Renal pelvis (tissue), 4 donors: ENCODE measurements around the gene TM9SF4. TPM values are rescaled to one million over a fixed set of nuclear protein-coding genes. Genes with fewer than 3 reads are reported as not detected.

Source experiments
- DNase-seq: peaks from one replicate; pipeline ENCODE4 v3.0.0-alpha.2; 2013
- polyA plus RNA-seq, 3 donors: library from polyadenylated mRNA; unstranded; fragments of 120-200 nt; gene quantifications; one replicate each; pipeline ENCODE4 v1.2.1, GENCODE V29; 2013; ENCODE audit not compliant: insufficient read length in 3 of 3

TM9SF4 gene
- polyA plus RNA-seq, 3 donors: 66.6 to 73.9 (median 71.9) TPM

DNA sequence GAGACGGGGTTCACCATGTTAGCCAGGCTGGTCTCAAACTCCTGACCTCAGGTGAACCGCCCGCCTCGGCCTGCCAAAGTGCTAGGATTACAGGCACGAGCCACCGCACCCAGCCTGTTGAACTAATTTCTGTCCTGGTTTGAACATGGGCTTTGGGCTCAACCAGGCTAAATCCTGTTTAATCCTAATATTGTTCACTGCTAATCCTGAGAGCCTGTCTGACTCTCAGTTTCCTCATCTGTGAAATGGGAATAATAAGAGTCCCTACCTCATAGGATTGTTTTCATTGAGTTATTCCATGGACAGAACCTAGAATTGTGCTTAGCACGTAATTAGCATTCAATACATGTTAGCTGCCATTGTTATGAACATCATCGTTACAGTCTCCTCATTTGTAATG lies 17.4 kb downstream of the TM9SF4 start:
- DNase-seq: no peak

DNA sequence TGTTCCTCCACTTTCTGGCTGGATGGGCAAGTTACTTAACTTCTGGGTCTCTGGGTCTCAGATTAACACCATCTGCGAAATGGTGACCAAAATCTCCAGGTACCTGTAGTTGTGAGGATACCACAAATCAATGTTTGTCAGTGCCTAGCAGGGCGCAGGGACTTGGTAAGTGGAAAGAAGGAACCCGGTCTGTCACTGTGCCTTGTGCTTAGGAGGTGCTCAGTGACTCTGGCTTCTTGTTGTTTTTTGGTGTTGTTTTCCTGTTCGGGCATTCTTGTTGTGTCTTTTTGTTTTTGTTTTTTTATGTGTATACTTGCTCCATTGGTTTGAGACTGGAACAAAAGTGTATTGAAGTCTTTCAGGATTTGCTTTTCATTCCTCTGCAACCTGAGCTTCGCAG lies 17.8 kb downstream of the TM9SF4 start:
- no peak for DNase-seq

DNA sequence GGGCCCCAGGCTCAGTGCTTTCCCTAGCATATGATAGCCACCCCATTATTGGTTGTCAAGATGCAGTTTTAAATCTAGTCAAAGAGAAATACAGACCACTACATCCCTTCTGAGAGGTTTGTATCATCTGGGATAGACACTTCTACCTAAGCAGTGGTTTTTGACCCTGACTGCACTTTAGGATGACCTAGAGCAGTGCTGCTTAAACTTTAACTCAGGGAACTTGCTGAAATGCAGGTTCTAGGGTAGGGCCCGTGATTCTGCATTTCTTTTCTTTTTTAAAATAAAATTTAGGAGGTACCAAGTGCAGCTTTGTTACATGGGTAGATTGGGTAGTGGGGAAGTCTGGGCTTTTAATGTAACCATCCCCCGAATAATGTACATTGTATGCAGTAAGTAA lies 18.7 kb downstream of the TM9SF4 start:
- DNase-seq: no peak

DNA sequence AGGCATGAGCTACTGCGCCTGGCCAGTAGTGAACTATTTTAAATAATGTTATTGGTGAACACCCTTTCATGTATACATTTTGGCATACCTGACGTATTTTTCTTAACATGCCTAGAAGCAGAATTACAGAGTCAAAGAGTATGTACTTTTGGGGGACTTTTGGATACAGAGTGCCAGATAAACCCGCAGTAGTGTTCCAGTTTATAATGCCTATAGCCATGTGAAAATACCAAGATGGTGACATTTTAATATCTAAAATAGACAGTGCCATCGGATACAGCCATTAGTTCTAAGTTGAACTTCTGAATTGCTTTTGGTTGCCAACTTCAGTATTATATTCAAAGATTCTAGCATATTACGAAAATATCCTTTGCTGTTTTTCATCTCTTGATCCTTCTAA lies 20.3 kb downstream of the TM9SF4 start:
- DNase-seq: no peak

DNA sequence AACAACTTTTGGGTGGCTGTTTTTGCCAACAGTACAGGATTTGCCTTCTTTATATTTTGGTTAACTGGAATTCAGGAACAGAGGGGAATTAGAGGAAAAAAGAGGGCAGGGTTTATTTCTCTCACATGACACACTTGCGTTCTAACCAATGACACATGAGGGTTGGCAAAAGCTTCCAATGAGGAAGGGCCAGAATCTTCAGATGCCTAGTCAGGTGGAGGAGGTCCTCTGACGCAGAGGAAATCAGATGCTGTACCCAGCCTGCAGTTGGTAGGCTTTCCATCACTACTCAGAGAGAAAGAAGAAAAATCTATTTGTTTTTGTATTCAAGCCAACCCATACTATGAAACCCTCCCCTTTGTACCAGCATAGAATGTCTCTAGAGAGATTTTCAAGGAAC lies 20.8 kb downstream of the TM9SF4 start:
- no peak for DNase-seq

DNA sequence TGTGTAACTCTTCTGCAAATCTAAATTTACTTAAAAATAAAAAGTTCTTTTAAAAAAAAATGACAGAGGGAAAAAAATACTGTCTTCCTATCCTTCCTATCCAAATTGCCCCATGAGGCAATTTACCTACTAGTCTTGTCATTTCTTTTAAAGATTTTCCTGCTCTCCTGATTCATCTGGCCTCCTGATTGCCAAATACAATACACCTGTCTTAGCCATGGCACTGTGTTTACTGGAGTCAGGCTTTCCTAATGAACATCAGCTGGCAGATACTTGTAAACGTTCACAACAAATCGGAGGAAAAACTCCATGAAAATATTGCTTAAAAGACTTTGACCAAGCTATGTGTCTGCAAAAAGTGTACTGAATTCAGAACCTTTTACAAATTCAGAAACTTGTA lies 21.5 kb downstream of the TM9SF4 start:
- no peak for DNase-seq

DNA sequence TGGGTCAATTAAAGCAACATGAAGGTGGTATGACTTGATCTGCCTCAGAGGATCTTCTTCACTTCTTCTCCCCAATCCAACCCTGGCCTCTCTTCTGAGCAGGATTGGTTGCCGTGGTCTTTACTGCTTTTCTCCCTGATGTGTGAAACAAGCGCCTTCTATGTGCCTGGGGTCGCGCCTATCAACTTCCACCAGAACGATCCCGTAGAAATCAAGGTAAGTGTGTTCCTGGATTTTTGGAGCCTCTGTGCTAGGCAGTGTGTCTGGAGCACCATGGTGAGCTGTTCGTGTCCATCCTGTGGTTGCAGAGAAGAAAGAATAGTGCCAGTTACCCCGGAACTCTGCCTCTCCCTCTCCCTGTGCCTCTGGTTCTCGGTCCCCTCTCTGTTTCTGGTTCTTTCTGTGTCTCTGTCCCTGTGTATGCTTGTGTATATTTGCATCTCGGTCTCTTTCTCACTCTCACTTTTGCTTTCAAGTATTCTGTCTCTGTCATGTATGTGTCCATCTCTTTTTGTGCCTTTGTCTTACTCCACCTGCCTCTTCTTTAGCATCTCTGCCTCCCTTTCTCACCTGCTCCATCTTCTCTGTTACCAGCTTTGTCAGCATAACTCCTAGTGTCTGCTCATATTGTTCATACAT lies 23.5 kb downstream of the TM9SF4 start:
- DNase-seq: no peak

DNA sequence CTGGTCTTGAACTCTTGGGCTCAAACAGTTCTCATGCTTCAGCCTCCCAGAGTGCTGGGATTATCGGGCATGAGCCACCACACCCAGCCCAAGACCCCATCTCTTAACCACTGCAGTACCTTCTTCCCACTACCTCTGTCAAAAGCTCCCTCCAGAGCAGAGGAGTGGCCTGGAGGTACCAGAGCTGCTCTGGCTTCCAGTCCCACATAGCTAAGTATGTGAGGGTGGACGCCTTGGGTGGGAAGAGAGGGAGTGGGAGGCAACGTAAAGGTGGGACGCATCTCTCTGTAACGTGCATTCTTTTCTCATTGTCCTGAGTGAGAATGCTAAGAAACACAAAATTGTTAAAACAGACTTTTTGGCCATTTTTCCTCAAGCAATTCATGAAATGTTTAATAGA lies 24.5 kb downstream of the TM9SF4 start:
- DNase-seq: no peak

DNA sequence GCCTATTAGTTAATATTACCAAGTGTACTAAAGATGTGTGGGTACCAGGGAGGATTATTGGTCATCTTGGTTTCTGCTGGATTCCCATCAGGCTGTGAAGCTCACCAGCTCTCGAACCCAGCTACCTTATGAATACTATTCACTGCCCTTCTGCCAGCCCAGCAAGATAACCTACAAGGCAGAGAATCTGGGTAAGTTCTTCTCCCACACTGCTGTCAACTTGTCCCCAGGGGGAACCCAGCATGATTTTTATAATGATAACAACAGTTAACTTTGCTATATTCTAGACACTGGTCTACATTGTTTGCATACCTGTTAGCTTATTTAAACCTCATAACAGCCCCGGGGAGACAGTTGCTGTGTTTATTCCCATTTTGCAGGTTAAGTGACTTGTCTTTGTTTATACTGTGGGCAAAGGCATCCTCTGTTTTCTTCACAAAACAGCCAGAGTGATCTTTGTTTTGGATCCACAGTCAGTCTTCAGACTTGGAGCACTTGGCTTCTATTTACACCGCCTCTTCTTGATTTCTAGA lies 26.5 kb downstream of the TM9SF4 start:
- no peak for DNase-seq

DNA sequence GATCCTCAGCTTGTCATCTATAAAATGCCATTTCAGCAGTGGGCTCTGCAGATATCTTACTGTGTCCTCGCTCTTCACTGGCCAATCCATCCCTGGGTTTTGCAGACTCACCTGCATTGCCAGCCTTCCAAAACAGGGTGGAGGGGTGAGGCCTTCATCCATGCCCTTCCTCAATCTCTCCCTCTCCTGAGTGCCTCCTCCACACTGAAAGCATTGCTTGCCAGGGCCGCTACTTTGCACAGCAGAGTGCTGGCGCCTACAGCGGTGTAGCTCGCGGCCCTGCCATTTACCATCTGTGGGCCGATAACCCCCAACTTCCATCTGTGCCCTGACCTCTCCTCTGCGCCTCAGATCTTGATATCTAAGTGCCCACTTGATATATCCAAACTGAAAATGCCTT lies 29.4 kb downstream of the TM9SF4 start:
- DNase-seq: no peak

DNA sequence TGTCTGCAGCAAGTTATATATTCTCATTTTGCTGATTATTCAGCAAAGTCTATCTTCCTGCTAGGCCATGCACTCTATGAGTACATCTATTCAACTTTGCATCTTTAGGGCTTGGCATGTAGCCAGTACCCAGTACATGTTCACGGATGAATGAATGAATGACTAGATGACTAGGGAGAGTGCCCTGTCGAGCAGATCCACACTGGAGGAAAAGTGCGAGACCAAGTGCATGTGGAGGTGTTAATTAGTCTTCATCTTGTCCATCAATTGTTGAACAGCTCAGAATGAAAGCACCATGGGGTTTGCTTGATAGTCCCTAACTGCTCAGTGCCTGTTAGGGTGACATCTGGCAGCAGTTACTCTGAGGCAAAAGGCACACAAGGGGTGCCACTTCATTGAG lies 30.4 kb downstream of the TM9SF4 start:
- no peak for DNase-seq

DNA sequence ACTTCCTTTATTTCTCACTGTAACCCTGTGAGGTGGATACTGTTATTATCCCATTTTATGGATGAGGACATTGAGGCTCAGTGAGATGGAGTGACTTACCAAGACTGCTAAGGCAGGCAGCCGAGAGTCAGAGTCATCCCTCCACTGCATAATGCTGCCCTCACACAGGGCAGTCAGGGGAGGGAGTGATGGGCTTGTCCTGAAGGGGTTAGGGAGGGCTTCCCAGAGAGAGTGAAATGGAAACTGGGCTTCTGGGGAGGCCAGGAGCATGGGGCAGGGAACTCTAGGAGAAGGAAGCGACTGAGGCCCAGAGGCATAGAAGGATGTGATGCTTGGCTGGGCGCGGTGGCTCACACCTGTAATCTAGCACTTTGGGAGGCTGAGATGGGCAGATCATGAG lies 31.1 kb downstream of the TM9SF4 start:
- DNase-seq: no peak

DNA sequence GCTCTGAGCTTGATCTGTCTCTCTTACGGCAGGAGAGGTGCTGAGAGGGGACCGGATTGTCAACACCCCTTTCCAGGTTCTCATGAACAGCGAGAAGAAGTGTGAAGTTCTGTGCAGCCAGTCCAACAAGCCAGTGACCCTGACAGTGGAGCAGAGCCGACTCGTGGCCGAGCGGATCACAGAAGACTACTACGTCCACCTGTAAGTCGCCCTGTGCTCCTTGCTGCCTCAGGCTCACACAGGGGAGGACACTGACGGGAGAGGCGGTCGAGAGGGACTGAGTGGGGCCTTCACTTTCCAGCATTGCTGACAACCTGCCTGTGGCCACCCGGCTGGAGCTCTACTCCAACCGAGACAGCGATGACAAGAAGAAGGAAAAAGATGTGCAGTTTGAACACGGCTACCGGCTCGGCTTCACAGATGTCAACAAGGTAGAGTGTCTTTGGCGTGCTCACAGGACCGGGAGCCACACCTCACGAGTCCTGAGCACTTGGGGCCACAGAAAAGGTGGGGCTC lies 32.0 kb downstream of the TM9SF4 start:
- no peak for DNase-seq

DNA sequence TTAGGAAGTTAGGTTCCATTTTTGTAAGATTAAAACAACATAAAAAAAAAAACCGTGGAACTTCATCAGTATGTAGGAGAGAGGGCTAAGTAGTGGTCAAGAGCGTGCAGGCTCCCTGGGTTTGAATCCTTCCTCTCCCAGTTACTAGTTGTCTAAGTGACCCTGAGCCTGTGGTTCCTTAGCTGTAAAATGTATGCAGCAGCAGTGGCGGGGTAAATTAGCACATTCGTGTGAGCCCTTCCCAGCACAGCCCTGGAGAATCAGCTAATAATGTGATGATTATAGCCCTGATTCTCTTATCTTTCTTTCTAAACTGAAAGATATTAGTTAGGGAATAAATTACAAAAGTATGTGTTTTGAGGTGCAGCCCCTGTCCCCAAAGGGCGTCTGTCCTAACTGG lies 32.6 kb downstream of the TM9SF4 start:
- no peak for DNase-seq

DNA sequence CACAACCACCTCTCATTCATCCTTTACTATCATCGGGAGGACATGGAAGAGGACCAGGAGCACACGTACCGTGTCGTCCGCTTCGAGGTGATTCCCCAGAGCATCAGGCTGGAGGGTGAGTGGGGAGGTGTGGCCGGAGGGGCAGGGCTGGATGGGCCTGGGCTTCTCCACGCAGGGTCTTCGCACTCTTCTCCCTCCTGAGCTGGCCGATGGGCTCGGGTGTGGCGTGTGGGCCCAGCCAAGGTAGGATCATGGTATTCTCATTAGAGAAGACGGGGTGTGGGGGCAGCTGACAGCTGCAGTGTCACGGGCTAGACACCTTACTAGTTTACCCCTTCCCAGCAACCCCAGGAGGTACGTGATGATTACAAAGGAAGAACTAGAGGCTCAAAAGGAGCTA lies 33.5 kb downstream of the TM9SF4 start:
- no peak for DNase-seq

DNA sequence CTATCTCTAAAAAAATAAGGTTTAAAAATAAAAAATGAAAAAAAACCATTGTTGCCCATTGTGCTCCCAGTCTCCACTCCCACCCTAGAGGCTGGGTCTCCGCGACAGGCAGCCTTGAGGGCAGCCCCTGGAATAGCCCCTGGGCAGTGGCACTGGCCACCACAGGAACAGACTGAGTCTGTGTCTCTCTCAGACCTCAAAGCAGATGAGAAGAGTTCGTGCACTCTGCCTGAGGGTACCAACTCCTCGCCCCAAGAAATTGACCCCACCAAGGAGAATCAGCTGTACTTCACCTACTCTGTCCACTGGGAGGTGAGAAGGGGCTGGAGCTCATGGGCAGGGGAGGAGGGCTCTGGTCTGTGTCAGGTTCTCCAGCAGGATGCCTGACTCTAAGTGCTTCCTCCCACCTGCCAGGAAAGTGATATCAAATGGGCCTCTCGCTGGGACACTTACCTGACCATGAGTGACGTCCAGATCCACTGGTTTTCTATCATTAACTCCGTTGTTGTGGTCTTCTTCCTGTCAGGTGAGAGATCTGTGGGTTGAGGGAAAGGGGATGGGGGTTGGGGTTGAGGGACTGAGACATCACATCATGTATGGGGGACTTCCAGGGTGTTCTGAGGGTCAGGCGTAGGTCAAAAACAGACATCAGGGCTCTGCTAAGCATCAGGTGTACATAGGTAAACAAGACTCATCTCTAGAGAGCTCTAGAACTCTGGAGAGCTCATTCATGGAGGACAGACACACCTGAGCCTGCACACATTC lies 35.6 kb downstream of the TM9SF4 start:
- no peak for DNase-seq

DNA sequence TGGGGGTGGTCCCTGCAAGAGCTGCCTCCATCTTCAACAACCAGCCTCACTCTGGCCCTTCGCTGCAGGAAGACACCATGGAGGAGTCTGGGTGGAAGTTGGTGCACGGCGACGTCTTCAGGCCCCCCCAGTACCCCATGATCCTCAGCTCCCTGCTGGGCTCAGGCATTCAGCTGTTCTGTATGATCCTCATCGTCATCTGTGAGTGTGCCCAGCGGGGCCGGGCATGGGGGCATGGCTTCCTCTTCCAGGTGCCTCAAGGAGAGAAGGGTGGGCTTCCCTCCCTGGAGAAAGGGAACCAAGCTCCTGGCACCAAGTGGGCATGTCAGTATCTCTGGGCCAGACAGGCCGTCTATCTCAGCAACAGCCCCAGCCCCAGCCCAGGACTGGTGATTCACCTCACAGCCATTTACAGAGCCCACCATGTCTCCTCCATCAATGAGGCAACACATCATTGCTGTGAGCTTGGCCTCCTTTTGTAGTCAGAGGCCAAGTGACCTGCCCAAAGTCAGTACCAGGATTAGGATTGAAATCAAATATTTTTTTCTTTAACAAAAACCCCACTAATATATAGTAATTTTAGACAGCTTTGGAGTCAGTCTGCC lies 40.2 kb downstream of the TM9SF4 start:
- no peak for DNase-seq

DNA sequence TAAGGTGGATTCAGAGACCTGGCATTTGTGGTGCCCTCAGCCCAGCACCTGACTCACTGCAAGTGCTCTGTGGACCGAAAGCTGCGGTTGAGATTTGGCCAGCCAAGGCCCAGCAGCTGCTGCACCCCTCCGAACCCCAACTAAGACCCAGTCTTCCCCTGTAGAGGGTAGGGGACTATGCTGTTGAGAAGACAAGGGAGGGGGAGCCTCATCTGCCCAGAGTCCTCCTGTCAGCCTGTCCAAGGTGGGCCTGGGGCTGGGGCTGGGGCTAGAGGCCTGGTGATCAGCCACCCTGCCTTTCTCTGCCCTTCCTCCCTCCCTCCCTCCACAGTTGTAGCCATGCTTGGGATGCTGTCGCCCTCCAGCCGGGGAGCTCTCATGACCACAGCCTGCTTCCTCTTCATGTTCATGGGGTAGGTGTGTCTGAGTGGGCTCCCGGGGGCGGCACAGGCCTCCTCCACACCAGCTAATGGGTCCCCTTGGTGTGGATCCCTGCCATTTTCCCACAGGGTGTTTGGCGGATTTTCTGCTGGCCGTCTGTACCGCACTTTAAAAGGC lies 40.9 kb downstream of the TM9SF4 start:
- DNase-seq: no peak

DNA sequence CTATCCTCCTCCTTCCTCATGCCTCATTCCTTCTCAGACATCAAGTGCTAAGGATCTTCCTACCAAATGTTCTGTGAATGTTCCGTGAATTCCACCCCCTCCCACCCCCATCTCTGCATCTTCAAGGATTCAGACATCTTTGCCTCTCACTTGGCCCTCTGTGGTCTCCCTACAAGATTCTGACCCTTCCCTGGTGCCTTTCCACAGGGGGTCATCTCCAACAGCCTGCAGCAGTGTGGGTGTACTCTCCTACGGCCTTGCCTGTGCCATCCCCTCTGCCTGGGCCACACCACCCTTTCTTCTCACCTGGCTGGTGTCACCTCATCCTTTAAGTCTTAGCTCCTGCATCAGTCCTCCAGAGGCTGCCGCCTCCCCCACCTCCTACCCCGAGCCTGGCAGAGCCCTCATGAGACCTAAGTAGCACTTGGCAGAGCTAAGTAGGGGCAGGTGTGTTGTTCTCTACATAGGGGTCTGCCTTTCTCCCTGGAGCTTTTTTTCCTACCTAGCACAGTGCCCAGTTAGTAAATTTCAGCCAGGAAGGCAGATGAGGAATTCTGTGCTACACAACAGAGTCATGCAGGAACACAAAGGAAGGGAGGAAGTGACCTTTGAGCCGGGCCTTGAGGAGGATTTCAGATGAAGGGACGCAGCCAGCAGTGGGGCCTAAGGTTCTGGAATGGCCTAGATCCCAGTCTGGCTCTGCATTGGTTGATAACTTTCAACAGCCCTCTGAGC lies 43.1 kb downstream of the TM9SF4 start:
- no peak for DNase-seq

DNA sequence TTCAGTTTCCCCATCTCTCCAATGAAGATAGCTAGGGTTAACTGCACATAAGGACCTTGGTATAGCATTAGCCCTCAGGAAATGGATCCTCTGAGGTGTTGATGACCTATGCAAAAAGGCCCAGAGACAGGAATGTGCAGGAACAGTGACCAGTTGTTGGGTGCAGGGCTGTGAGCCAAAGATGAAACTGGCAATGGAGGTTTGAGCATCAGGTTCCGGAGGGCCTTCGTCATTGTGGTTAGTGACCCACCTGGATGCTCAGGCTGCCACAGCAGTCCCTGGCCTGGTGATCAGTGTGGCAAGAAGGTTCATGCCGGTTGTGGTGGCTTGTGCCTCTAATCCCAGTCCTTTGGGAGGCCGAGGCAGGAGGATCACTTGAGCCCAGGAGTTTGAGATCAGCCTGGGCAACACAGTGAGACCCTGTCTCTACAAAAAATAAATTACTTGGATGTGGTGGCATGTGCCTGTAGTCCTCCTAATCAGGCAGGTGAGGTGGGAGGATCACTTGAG lies 43.7 kb downstream of the TM9SF4 start:
- no peak for DNase-seq

DNA sequence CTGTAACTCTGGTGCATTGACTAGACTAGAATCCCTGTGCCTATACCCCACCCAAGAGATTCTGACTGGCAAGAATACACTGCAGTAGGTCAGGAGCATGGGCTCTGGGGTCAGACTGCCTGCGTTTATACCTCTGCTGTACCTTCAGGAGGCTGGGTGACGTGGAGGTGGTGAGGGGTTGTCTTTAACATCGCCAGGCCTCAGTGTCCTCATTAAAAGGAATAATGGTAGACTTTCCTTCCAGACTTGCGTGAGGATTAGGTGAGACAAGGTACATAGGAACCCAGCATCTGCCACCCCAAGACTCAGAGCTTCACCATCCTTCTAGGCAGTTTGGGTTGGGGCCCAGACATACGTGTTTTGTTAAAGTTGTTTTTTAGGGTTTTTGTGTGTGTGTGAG lies 44.3 kb downstream of the TM9SF4 start:
- no peak for DNase-seq
